ENCODE data around the gene YEATS2.
"Not testable (repeated sequence)": the region's sequence is repeated elsewhere in the genome, so short reads cannot be mapped to it uniquely, and the experiment has no call there.

- not testable (repeated sequence) for TF ChIP-seq CTCF (conservative IDR thresholded peaks at IDR 0.05; ENCODE audit: low read length); EZH2phosphoT487 (IDR thresholded peaks at IDR 0.05; ENCODE audit: borderline replicate concordance, low read depth, low read length)
These were observed 42.6 kb downstream of the YEATS2 start for GRCh38 chr3:183740154-183740553.

Data from OCI-LY7 (cell line).